Vagina (tissue), 2 donors: ENCODE data around the gene EDRF1.

ENCODE experiments used
- CTCF ChIP-seq, 3 experiments: fragments of 450-650 bp in 2 of 3; fragments of 200-600 bp in 1 of 3; sonication (generic) in 1 of 3; IDR thresholded peaks; one replicate each; pipeline ENCODE4 v1.5.1; 2017 to 2019; ENCODE audit warnings: antibody characterized with exemption in 3 of 3, mild to moderate bottlenecking in 2 of 3, moderate library complexity in 2 of 3
- POLR2A ChIP-seq, 2 donors: fragments of 450-650 bp; IDR thresholded peaks; one replicate each; pipeline ENCODE4 v1.6.1; 2017; ENCODE audit warnings: antibody characterized with exemption in 2 of 2, mild to moderate bottlenecking in 2 of 2, moderate library complexity in 2 of 2
- POLR2AphosphoS5 ChIP-seq, 2 donors: sonication (generic); formaldehyde crosslinking; IDR thresholded peaks; one replicate each; pipeline ENCODE4 v1.9.0; 2017; ENCODE audit warnings: antibody characterized with exemption in 2 of 2, mild to moderate bottlenecking in 2 of 2, low read depth in 1 of 2; ENCODE audit not compliant: insufficient read depth in 1 of 2

- TF ChIP-seq CTCF (IDR thresholded peaks at IDR 0.05) = no peak
- TF ChIP-seq POLR2A (IDR thresholded peaks at IDR 0.05) = no peak
- no peak for TF ChIP-seq POLR2AphosphoS5 (IDR thresholded peaks at IDR 0.05; ENCODE audit: insufficient read depth in 1 of 2, low read depth in 1 of 2)
Measured at GRCh38 chr10:125734148-125734547, 14.6 kb downstream of the EDRF1 start.
